ENCODE results near the gene TSPAN9.

DNA sequence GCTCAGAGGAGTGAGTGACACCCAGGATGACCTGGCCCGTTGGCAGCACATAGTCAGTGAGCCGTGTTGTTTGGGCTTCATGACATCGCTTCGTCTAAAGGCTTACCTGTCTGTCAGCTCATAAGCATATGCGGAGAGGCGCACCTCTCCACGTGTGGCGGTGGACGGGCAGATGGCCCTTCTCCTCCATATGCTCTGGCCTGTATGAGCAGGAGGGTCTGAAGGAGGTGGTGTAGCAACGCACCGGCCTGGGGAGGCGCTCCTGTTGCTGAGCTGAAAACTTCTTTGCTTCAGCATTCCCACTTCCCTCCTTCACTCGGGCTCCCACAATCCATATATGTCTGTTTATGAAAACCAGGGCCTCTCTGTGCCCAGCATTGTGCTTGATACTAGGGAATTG is 186.1 kb downstream of the TSPAN9 start:
- TF ChIP-seq, protein P1, sequence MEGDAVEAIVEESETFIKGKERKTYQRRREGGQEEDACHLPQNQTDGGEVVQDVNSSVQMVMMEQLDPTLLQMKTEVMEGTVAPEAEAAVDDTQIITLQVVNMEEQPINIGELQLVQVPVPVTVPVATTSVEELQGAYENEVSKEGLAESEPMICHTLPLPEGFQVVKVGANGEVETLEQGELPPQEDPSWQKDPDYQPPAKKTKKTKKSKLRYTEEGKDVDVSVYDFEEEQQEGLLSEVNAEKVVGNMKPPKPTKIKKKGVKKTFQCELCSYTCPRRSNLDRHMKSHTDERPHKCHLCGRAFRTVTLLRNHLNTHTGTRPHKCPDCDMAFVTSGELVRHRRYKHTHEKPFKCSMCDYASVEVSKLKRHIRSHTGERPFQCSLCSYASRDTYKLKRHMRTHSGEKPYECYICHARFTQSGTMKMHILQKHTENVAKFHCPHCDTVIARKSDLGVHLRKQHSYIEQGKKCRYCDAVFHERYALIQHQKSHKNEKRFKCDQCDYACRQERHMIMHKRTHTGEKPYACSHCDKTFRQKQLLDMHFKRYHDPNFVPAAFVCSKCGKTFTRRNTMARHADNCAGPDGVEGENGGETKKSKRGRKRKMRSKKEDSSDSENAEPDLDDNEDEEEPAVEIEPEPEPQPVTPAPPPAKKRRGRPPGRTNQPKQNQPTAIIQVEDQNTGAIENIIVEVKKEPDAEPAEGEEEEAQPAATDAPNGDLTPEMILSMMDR (IDR thresholded peaks at IDR 0.05), result no peak
- TF ChIP-seq POLR2AphosphoS5 (IDR thresholded peaks at IDR 0.05), result no peak
- no peak for TF ChIP-seq EP300 (IDR thresholded peaks at IDR 0.05)
